HUES6 (cell line): ENCODE results near the gene CFAP46.

ENCODE experiments used
- H3K27ac ChIP-seq: 2 replicates; pipeline ENCODE4 v1.7.0; 2013; ENCODE audit warnings: low read depth, mild to moderate bottlenecking, low read length, inconsistent platforms
- H3K27me3 ChIP-seq: 2 replicates; pipeline ENCODE4 v1.6.1; 2013; ENCODE audit warnings: low read length; ENCODE audit not compliant: control insufficient read depth, insufficient read depth
- H3K36me3 ChIP-seq: 2 replicates; pipeline ENCODE4 v1.6.1; 2013; ENCODE audit warnings: low read length; ENCODE audit not compliant: control insufficient read depth, insufficient read depth
- H3K4me1 ChIP-seq: 2 replicates; pipeline ENCODE4 v1.6.1; 2013; ENCODE audit warnings: low read length; ENCODE audit not compliant: control insufficient read depth, insufficient read depth
- H3K4me3 ChIP-seq: 2 replicates; pipeline ENCODE4 v1.5.1; 2013; ENCODE audit warnings: low read depth, low read length
- H3K9ac ChIP-seq: one replicate; pipeline ENCODE4 v1.6.1; 2013; ENCODE audit warnings: mild to moderate bottlenecking, low read length
- H3K9me3 ChIP-seq: 2 replicates; pipeline ENCODE4 v1.6.1; 2013; ENCODE audit warnings: low read depth, low read length; ENCODE audit not compliant: control insufficient read depth, insufficient read depth

Gene CFAP46

GRCh38 chr10:132977807-132978206 lies 35.4 kb upstream of the CFAP46 start:
- no peaks in the 10 kb centered on the region for H3K4me1 ChIP-seq
- H3K9me3 ChIP-seq: no peaks in the 10 kb centered on the region
- peaks cover 4% of the 10 kb centered on the region; the same call in 1 of the 2 replicates for H3K27me3 ChIP-seq
- no peak overlapping the region for H3K9ac ChIP-seq
- H3K4me3 ChIP-seq: no peak overlapping the region
- no peak overlapping the region for H3K27ac ChIP-seq
- H3K36me3 ChIP-seq: no peaks in the 10 kb centered on the region

DNA sequence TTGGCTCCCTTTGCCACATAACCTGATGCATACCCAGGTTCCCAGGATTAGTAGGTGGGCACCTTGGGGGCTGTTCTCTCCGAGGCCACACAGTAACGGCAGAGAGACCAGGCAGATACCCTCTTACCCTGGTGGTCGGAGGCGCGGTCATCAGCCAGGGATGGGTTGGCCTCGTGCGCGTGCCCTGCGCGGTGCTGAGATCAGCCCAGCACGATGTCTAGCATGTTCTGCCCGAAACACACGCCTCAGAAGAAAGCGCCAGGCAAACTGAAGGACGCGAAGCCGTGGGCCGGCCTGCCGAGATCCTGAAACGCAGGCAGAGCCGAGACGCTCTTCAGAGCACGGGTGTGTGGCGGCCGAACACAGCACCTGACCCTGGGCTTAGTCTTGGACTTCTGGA lies 34.7 kb upstream of the CFAP46 start:
- Histone ChIP-seq H3K4me1 (peaks cover 7% of the 10 kb centered on the region), H3K27me3 (peaks cover 4% of the 10 kb centered on the region; the same call in 1 of the 2 replicates), H3K4me3 (no peak overlapping the region), H3K36me3 (no peaks in the 10 kb centered on the region), H3K9me3 (no peaks in the 10 kb centered on the region), H3K27ac (no peak overlapping the region), H3K9ac (no peak overlapping the region)

DNA sequence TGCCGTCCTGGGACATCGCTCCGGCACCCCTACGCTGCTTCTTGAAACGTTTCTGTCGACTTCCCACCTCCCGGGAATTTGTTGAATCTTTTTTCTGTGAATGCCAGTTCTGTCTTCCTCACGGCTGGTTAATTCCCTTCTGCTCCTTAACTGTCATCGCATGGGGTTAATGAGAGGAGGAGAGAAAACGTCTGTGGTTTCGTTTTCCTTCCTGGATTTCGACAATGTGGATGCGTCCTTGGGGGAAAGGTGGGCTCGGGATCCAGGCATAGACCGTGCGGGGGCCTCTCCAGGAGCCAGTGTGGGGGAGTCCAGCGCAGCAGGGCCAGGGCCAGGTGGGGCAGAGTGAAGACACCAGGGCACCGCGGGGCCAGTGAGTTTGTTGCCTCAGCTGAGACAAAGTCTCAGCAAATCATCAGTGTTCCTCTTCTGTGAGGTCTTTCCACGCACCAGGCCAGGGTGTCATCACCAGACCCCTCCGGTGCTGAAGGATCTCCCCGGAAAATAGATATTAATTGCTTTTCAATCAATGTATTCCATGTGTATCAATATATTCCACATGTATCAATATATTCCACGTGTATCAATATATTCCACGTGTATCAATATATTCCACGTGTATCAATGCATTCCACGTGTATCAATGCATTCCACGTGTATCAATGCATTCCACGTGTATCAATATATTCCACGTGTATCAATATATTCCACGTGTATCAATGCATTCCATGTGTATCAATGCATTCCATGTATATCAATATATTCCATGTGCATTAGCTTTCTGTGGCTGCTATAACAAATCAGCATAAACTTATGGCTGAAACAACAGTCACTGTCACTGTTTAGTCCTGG lies 33.7 kb upstream of the CFAP46 start:
- Histone ChIP-seq H3K4me1 (peaks cover 17% of the 10 kb centered on the region), H3K4me3 (no peak overlapping the region), H3K9me3 (no peaks in the 10 kb centered on the region), H3K27me3 (peaks cover 4% of the 10 kb centered on the region; the same call in 1 of the 2 replicates), H3K27ac (no peak overlapping the region), H3K9ac (no peak overlapping the region), H3K36me3 (no peaks in the 10 kb centered on the region)

- no peak overlapping the region for H3K9ac ChIP-seq
- no peaks in the 10 kb centered on the region for H3K36me3 ChIP-seq
- no peak overlapping the region for H3K4me3 ChIP-seq
- H3K27me3 ChIP-seq: peaks cover 4% of the 10 kb centered on the region; the same call in 1 of the 2 replicates
- H3K27ac ChIP-seq: no peak overlapping the region
- no peaks in the 10 kb centered on the region for H3K9me3 ChIP-seq
- H3K4me1 ChIP-seq: peaks cover 21% of the 10 kb centered on the region
These were observed 32.8 kb upstream of the CFAP46 start for GRCh38 chr10:132974886-132975830.

GRCh38 chr10:132974249-132974796 lies 32.0 kb upstream of the CFAP46 start:
- no peaks in the 10 kb centered on the region; the same call in 1 of the 2 replicates for H3K27me3 ChIP-seq
- no peak overlapping the region for H3K4me3 ChIP-seq
- no peak overlapping the region for H3K27ac ChIP-seq

DNA sequence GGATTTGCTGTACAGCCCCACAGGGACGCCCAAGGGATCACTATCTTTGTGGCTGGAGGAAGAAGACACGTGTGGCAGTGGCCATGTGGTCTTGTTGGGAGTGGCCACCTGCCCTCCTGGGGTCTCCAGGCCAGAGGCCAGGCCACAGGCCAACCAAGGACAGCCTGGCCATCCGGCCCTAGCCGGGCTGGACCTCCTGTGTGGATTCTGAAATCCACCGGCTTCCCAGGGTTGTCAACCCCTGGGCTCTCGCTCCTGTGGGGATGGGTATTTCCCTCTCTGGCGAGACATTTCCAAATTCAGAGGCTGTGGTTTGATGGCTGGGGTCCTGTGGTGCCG lies 31.5 kb upstream of the CFAP46 start:
- H3K4me3 ChIP-seq: no peak overlapping the region
- no peaks in the 10 kb centered on the region; the same call in 1 of the 2 replicates for H3K27me3 ChIP-seq
- peaks cover 21% of the 10 kb centered on the region for H3K4me1 ChIP-seq
- H3K9ac ChIP-seq: no peak overlapping the region
- no peak overlapping the region for H3K27ac ChIP-seq
- H3K36me3 ChIP-seq: no peaks in the 10 kb centered on the region
- no peaks in the 10 kb centered on the region for H3K9me3 ChIP-seq

More at GRCh38 chr10:132974249-132974796, 32.0 kb upstream of the CFAP46 start:
- Histone ChIP-seq H3K36me3 (no peaks in the 10 kb centered on the region), H3K9ac (no peak overlapping the region), H3K9me3 (no peaks in the 10 kb centered on the region), H3K4me1 (peaks cover 21% of the 10 kb centered on the region)

DNA sequence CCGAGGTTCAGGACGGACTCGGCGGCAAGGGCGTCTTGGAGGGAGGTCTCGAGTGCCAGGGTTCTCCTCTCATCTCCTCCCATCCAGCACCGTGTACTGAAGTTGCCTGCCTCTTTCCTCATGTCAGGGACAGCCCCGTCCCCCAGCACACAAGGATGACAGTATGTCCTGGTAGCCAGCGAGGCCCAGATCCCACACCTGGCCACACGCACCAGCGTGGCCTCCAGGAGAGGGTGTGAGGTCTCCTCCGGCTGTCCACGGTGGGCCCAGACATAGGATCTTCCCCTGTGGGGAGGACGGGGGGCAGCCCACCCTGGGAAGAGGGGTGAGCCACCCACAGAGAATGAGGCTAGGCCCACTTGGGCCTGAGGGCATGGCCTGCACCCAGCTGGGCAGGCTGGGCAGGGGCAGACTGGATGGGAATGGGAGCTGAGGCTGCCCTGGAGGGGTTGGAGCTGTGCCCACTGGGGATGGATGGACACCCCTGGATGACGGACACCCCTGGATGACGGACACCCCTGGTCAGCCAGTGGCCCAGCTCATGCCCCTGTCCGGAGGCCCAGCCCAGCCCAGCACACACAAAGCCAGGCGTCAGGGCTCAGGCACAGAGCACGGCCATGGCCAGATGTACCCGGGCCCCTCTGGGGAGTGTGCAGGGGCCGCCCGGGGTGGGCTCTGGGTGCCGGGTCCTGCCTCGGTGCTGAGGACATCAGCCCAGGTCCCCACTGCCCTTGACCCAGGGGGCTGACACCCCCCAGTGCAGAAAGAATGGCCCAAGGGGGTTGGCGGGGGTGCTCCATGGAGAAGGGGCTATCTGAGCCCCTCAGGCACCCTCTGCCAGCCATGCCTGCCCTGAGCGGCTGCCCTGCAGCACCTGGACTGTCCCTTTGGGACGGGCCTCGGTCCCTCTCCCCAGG lies 30.9 kb upstream of the CFAP46 start:
- no peaks in the 10 kb centered on the region; the same call in 1 of the 2 replicates for H3K27me3 ChIP-seq
- peaks cover 21% of the 10 kb centered on the region for H3K4me1 ChIP-seq
- no peaks in the 10 kb centered on the region for H3K9me3 ChIP-seq
- no peak overlapping the region for H3K9ac ChIP-seq
- no peaks in the 10 kb centered on the region for H3K36me3 ChIP-seq
- no peak overlapping the region for H3K4me3 ChIP-seq
- H3K27ac ChIP-seq: no peak overlapping the region

- H3K36me3 ChIP-seq: no peaks in the 10 kb centered on the region
- no peaks in the 10 kb centered on the region for H3K27me3 ChIP-seq
- H3K9me3 ChIP-seq: no peaks in the 10 kb centered on the region
- peaks cover 21% of the 10 kb centered on the region for H3K4me1 ChIP-seq
- H3K9ac ChIP-seq: no peak overlapping the region
- H3K27ac ChIP-seq: no peak overlapping the region
- no peak overlapping the region for H3K4me3 ChIP-seq
These were observed 30.0 kb upstream of the CFAP46 start for GRCh38 chr10:132972149-132972985.

DNA sequence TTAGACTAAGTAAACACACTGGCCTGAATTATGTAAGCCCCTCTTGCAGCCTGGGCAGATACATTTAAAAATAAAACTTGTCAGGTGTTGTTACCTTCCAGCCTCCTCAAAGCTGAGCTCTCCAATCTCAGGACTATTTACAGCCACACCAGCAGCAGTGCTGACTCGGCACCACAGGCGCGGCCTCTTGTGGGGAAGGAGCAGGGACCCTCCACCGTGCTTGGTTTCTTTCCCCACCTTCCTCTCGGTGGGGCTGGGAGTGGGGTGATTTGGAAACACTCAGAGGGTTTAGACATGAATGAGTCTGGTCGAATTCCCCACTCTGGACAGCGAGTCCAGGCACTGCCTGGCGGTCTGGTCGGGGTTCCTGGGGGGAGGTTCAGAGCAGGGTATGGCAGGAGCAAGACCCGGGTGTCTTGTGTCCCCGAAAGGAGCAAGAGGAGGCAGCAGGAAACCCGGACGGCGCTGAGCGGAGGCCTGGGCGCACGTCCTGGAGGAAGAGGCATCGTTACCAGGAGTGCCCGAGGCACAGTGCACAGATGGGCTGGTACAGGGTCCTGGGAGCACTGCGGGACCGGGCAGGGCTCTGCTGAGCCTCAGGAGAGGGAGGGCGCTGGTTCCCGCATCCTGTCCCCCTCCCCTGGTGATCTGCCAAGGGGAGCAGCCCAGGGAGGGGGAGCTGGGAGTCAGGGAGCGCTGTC lies 29.2 kb upstream of the CFAP46 start:
- H3K27me3 ChIP-seq: no peaks in the 10 kb centered on the region
- peaks cover 21% of the 10 kb centered on the region for H3K4me1 ChIP-seq
- no peaks in the 10 kb centered on the region for H3K9me3 ChIP-seq
- no peaks in the 10 kb centered on the region for H3K36me3 ChIP-seq
- no peak overlapping the region for H3K9ac ChIP-seq
- H3K4me3 ChIP-seq: no peak overlapping the region
- no peak overlapping the region for H3K27ac ChIP-seq
